ENCODE results near the gene H2BK1. TPM values are rescaled to one million over a fixed set of nuclear protein-coding genes. Genes with fewer than 3 reads are reported as not detected.

H2BK1 gene
- total RNA-seq, 2 experiments from 2014 or later, result not detected

DNA sequence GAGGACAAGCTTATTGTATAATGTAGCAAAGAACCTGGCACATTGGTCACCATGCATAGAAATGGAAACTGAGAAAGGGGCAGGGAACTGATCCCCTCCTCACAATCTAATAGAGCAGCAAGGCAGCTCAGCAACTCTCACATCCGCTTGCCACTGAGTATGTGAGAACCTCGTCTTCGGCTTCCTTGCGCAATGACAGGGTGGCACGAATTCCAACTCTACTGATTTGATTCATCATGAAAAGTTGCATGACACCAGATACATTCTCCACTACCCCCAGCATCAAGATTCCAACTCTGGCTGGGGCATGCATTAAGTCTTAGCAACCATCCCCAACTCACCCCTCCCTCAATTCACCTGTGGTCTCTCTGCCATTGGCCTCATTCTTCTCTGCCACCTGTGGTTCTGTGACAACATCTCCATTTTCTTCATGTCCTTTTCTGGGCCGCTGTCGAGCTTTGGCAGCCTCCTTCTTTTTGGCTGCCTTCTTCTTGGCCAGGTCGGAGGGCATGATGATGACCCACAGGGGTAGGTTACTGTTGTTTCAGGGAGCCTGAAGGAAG, 15.7 kb upstream of the H2BK1 start:
- CTCF ChIA-PET, result interaction anchor here (1.3 to 5.0 kb wide), 7 partner anchors 11 to 125 kb away, joined by 3 to 44 read pairs (median 4); no protein-coding TSS in a partner anchor
- DNase-seq (no peak), ATAC-seq (no peak)
- Mint-ChIP-seq H3K4me3 (peak overlapping the region; percentile 99), H3K4me1 (ENCODE audit: low read depth) (peaks cover 27% of the 10 kb centered on the region), H3K36me3 (ENCODE audit: low read depth) (peaks cover 43% of the 10 kb centered on the region), H3K27ac (peak overlapping the region; percentile 96), H3K27me3 (no peaks in the 10 kb centered on the region), H3K9me3 (no peaks in the 10 kb centered on the region)
- intact Hi-C loops (cut with micrococcal nuclease), result no loop called here
- POLR2A ChIA-PET, result interaction anchor here (1.6 to 2.7 kb wide), 4 partner anchors 12 to 48 kb away, joined by 5 to 22 read pairs (median 8); partner anchors contain the start of gene H2BK1
- TF ChIP-seq, protein P1, sequence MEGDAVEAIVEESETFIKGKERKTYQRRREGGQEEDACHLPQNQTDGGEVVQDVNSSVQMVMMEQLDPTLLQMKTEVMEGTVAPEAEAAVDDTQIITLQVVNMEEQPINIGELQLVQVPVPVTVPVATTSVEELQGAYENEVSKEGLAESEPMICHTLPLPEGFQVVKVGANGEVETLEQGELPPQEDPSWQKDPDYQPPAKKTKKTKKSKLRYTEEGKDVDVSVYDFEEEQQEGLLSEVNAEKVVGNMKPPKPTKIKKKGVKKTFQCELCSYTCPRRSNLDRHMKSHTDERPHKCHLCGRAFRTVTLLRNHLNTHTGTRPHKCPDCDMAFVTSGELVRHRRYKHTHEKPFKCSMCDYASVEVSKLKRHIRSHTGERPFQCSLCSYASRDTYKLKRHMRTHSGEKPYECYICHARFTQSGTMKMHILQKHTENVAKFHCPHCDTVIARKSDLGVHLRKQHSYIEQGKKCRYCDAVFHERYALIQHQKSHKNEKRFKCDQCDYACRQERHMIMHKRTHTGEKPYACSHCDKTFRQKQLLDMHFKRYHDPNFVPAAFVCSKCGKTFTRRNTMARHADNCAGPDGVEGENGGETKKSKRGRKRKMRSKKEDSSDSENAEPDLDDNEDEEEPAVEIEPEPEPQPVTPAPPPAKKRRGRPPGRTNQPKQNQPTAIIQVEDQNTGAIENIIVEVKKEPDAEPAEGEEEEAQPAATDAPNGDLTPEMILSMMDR (IDR thresholded peaks at IDR 0.05), result no peak

DNA sequence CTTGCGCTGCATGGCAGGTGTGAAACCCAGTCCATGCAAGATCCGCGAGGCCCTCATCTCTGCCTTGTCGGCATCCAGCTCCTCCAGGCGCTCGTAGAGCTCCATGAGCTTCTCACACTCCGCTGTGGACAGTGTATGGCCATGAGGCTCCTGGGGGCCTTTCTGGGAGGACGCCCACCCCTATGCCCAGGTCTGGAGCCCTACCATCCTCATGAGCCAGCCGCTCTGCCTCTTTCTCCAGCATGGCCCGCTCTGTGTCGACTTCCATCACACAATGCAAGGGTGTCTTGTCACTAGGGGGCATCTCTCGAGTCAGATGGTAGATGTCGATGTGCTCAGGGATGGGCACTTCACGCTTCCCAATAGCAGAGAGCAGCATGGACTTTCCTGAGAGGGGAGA, 13.4 kb upstream of the H2BK1 start:
- CTCF ChIA-PET, result interaction anchor here (1.0 to 1.5 kb wide), 2 partner anchors 21 to 128 kb away, joined by 3 to 8 read pairs; no protein-coding TSS in a partner anchor
- intact Hi-C loops (cut with micrococcal nuclease), result no loop called here
- Mint-ChIP-seq H3K27me3 (no peaks in the 10 kb centered on the region), H3K9me3 (no peaks in the 10 kb centered on the region), H3K36me3 (ENCODE audit: low read depth) (peaks cover 54% of the 10 kb centered on the region), H3K4me3 (no peak overlapping the region), H3K4me1 (ENCODE audit: low read depth) (peaks cover 29% of the 10 kb centered on the region), H3K27ac (no peak overlapping the region)
- DNase-seq (no peak), ATAC-seq (no peak)
- TF ChIP-seq, protein P1 (IDR thresholded peaks at IDR 0.05), result no peak
- POLR2A ChIA-PET, result interaction anchor here (1.1 to 1.5 kb wide), 5 partner anchors 9 to 13 kb away, joined by 3 to 9 read pairs (median 4); partner anchors contain the start of genes CHPF2 and H2BK1

DNA sequence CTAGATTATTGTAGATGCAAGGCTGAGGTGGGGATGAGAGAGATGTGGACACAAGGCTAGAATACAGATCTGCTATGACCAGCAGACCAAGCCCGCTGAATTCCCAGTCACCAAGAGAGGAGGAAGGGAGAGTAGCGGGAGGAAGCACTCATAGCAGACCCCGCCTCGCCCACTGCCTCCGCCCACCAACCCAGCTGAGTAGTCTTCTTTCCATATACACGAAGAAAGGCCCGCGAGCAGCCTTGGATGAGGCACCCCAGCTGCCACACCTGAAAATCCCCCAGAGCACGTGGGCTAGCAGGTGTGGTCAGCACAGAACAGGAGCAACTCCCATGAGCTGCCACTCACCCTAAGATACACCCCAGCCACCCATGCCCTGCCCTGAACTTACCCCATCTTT, 7.9 kb upstream of the H2BK1 start:
- POLR2A ChIA-PET, result interaction anchor here (1.5 kb wide), 1 partner anchor 8 kb away, joined by 3 read pairs; the partner anchor contains the start of gene H2BK1
- peaks cover 54% of the 10 kb centered on the region for H3K36me3 Mint-ChIP-seq (ENCODE audit: low read depth)
- no peak overlapping the region for H3K27ac Mint-ChIP-seq

DNA sequence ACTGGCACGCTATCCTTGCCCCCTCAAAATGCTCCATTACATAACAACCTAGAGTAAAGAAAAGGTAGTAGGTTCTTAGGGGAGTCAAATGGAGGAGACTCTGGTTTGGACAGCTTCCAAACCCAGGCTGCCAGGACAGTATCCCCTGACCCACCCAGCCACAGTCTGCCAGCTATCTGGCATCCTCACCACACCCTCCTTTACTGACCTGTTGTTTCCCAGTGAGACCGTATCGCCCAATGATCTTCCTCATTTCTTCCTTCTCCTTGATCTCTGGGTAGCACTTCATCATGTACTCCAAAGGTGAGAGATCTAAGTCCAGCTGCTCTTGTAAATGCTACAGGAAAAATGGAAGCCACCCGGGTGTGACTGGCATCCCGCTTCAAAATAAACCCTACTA, 5.1 kb upstream of the H2BK1 start:
- no peak for DNase-seq
- ATAC-seq, result no peak
- H3K4me3 Mint-ChIP-seq, result no peak overlapping the region
- TF ChIP-seq, protein P1 (IDR thresholded peaks at IDR 0.05), result no peak
- peaks cover 49% of the 10 kb centered on the region for H3K36me3 Mint-ChIP-seq (ENCODE audit: low read depth)
- H3K4me1 Mint-ChIP-seq (ENCODE audit: low read depth), result peaks cover under 1% of the 10 kb centered on the region
- ChIA-PET CTCF (interaction anchor here (0.6 to 1.3 kb wide), 2 partner anchors 11 to 45 kb away, joined by 3 read pairs; partner anchors contain the start of gene ABCF2), POLR2A (interaction anchor here (1.4 to 2.4 kb wide), 3 partner anchors 9 to 11 kb away, joined by 3 to 9 read pairs (median 4); partner anchors contain the start of gene ABCF2)
- intact Hi-C loops (cut with micrococcal nuclease), result no loop called here
- H3K27ac Mint-ChIP-seq, result no peak overlapping the region
- H3K27me3 Mint-ChIP-seq, result no peaks in the 10 kb centered on the region
- no peaks in the 10 kb centered on the region for H3K9me3 Mint-ChIP-seq

More for the DNA sequence above, 7.9 kb upstream of the H2BK1 start:
- intact Hi-C loops (cut with micrococcal nuclease), result no loop called here
- peaks cover 2% of the 10 kb centered on the region for H3K4me1 Mint-ChIP-seq (ENCODE audit: low read depth)
- ATAC-seq (no peak), DNase-seq (no peak)
- H3K27me3 Mint-ChIP-seq, result no peaks in the 10 kb centered on the region
- CTCF ChIA-PET, result interaction anchor here (1.9 kb wide), 1 partner anchor 26 kb away, joined by 5 read pairs; no protein-coding TSS in a partner anchor
- H3K9me3 Mint-ChIP-seq, result no peaks in the 10 kb centered on the region
- no peak overlapping the region for H3K4me3 Mint-ChIP-seq
- TF ChIP-seq, protein P1 (IDR thresholded peaks at IDR 0.05), result no peak

DNA sequence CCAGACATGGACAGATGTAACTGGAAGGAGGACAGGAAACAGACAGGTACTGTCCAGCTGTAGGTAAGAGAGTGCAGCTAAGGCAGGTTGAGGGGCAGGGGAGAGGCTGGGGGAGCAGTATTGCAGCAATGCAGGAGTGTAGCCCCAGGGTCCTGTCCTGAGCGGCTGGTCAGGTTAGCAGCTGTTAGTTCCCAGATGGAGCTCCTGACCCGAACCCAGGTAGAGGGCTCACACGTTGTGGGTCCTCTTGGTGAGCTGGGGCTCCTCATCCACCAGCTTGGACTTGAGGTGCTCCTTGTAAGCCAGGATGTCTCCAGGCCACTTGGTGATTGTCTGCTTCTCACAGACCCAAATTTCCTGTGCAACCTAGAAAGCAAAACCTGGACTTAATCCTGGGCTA, 3.5 kb upstream of the H2BK1 start:
- ATAC-seq, result no peak
- CTCF ChIA-PET, result interaction anchor here (1.0 to 1.5 kb wide), 3 partner anchors 12 to 90 kb away, joined by 3 to 6 read pairs (median 4); no protein-coding TSS in a partner anchor
- POLR2A ChIA-PET, result interaction anchor here (1.4 to 2.4 kb wide), 3 partner anchors 9 to 13 kb away, joined by 3 to 9 read pairs (median 4); partner anchors contain the start of gene ABCF2
- no peak for DNase-seq
- no peaks in the 10 kb centered on the region for H3K9me3 Mint-ChIP-seq
- TF ChIP-seq, protein P1 (IDR thresholded peaks at IDR 0.05), result no peak
- peaks cover 42% of the 10 kb centered on the region for H3K36me3 Mint-ChIP-seq (ENCODE audit: low read depth)
- no peaks in the 10 kb centered on the region for H3K27me3 Mint-ChIP-seq
- H3K27ac Mint-ChIP-seq, result no peak overlapping the region
- no peaks in the 10 kb centered on the region for H3K4me1 Mint-ChIP-seq (ENCODE audit: low read depth)
- H3K4me3 Mint-ChIP-seq, result no peak overlapping the region
- intact Hi-C loops (cut with micrococcal nuclease), result no loop called here
